ENCODE measurements around the gene KLHL29.

Gene KLHL29

DNA sequence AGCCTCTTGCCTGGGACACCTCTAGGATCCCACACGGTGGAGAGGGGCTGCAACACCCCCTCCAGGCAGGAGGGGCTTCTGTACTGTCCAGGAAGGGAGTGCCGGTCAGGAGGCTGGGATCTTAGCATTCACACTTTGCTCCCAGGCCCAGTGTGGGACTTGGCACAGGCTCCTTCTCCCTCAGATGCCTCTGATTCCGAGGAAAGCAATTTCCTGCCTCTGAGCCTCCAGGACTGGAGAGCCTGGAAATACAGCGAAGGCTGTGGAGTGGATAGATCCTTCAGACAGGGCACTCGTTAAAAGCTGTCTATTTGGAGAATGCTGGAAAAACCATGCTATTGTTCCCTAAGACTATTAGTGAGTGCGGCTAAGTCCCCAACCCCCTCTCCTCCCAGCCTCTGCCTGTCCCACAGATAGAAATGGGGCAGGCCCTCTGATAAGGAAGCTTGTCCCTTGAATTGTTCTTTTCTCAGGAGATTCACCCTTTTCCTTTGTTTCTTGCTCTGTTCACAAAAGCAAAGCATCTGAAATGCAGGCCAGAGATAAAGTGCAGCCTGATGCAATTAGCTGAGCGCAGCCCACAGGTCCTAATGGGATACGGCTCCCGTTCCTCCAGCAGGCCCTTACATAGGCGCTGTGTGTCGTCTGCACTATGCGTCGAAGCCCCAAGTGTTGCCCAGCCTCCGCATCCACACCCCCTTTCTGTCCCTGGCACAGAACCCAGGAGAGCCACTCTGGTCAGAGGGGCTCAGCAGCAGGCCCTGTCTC, 252.2 kb downstream of the KLHL29 start:
- Histone ChIP-seq H3K4me3 (replicated peaks; ENCODE audit: insufficient read depth, low read length) (no peak overlapping the region), H3K27me3 (ENCODE audit: insufficient read depth, poor library complexity, severe bottlenecking) (no peaks in the 10 kb centered on the region), H3K27ac (replicated peaks) (no peak overlapping the region)
- DNase-seq (ENCODE audit: low read depth in 1 of 2, low spot score in 1 of 2), result no peak
- no peak for TF ChIP-seq REST (IDR thresholded peaks at IDR 0.05; ENCODE audit: insufficient replicate concordance, low read depth)
- no peak for TF ChIP-seq SPI1 (IDR thresholded peaks at IDR 0.05; ENCODE audit: borderline replicate concordance, low read depth)
- TF ChIP-seq POLR2AphosphoS5 (IDR thresholded peaks at IDR 0.05; ENCODE audit: low read depth), result no peak
- TF ChIP-seq CTCF (IDR thresholded peaks at IDR 0.05; ENCODE audit: insufficient read depth, low read length), result no peak
- TF ChIP-seq GABPA (IDR thresholded peaks at IDR 0.05; ENCODE audit: low read depth), result no peak

GRCh38 chr2:23639406-23639982, 254.5 kb downstream of the KLHL29 start:
- DNase-seq (ENCODE audit: low read depth in 1 of 2, low spot score in 1 of 2), result no peak
- TF ChIP-seq SPI1 (IDR thresholded peaks at IDR 0.05; ENCODE audit: borderline replicate concordance, low read depth) (no peak), GABPA (IDR thresholded peaks at IDR 0.05; ENCODE audit: low read depth) (no peak), POLR2AphosphoS5 (IDR thresholded peaks at IDR 0.05; ENCODE audit: low read depth) (no peak), REST (IDR thresholded peaks at IDR 0.05; ENCODE audit: insufficient replicate concordance, low read depth) (no peak), CTCF (IDR thresholded peaks at IDR 0.05; ENCODE audit: insufficient read depth, low read length) (no peak)

GRCh38 chr2:23640711-23641110, 255.7 kb downstream of the KLHL29 start:
- no peak for TF ChIP-seq CTCF (IDR thresholded peaks at IDR 0.05; ENCODE audit: insufficient read depth, low read length)
- TF ChIP-seq POLR2AphosphoS5 (IDR thresholded peaks at IDR 0.05; ENCODE audit: low read depth), result no peak
- TF ChIP-seq GABPA (IDR thresholded peaks at IDR 0.05; ENCODE audit: low read depth), result no peak
- TF ChIP-seq REST (IDR thresholded peaks at IDR 0.05; ENCODE audit: insufficient replicate concordance, low read depth), result no peak
- no peak for TF ChIP-seq SPI1 (IDR thresholded peaks at IDR 0.05; ENCODE audit: borderline replicate concordance, low read depth)
- Histone ChIP-seq H3K27me3 (ENCODE audit: insufficient read depth, poor library complexity, severe bottlenecking) (no peaks in the 10 kb centered on the region), H3K27ac (replicated peaks) (no peak overlapping the region), H3K4me3 (replicated peaks; ENCODE audit: insufficient read depth, low read length) (no peak overlapping the region)
- no peak for DNase-seq (ENCODE audit: low read depth in 1 of 2, low spot score in 1 of 2)

More at GRCh38 chr2:23639406-23639982, 254.5 kb downstream of the KLHL29 start:
- Histone ChIP-seq H3K27me3 (ENCODE audit: insufficient read depth, poor library complexity, severe bottlenecking) (no peaks in the 10 kb centered on the region), H3K4me3 (replicated peaks; ENCODE audit: insufficient read depth, low read length) (no peak overlapping the region), H3K27ac (replicated peaks) (no peak overlapping the region)

Data from HL-60 (cell line).